Measurements from ENCODE around the gene COG5. TPM values are rescaled to one million over a fixed set of nuclear protein-coding genes. Genes with fewer than 3 reads are reported as not detected.

COG5 gene
- total RNA-seq, 1 donor, result 53.8 TPM

GRCh38 chr7:107179326-107180164 is 384.2 kb downstream of the COG5 start:
- peak; percentile 13 for DNase-seq (ENCODE audit: low read depth)
- no peak overlapping the region for H3K4me3 ChIP-seq (ENCODE audit: low read depth, low read length)
- TF ChIP-seq, protein P1, sequence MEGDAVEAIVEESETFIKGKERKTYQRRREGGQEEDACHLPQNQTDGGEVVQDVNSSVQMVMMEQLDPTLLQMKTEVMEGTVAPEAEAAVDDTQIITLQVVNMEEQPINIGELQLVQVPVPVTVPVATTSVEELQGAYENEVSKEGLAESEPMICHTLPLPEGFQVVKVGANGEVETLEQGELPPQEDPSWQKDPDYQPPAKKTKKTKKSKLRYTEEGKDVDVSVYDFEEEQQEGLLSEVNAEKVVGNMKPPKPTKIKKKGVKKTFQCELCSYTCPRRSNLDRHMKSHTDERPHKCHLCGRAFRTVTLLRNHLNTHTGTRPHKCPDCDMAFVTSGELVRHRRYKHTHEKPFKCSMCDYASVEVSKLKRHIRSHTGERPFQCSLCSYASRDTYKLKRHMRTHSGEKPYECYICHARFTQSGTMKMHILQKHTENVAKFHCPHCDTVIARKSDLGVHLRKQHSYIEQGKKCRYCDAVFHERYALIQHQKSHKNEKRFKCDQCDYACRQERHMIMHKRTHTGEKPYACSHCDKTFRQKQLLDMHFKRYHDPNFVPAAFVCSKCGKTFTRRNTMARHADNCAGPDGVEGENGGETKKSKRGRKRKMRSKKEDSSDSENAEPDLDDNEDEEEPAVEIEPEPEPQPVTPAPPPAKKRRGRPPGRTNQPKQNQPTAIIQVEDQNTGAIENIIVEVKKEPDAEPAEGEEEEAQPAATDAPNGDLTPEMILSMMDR (IDR thresholded peaks at IDR 0.05; ENCODE audit: insufficient read depth, low read length), result no peak

DNA sequence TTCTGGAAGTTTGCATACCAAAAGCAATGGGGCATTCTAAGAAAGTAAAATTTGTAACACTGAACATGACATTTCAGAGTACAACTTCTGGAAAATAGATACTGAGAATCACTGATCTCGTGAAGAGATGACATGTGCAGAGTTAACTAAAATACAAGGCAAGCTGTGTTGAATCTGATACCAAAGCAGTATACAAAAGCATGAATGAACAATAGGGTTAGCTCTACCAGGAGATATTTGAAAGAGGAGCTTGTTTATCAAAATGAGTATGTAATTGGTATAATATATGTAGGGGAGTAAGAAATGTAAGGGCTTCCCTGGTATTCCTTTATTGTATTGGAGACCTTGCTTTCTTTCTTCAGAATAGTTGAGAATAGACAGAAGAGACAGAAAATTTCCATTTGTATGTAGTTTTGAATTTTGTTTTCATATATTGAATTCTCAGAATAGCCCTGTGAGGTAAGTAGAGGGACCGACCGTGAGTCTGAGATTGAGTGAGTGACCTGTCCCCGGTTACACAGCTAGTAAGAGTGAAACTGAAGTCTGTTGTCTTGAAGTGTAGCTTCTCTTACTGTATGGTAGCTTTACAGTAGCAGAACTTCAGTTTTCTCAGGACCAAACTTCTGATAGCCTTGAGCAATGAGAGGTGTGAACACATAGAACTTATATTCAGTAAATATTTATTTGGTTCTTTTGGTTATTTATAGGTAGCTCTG is 389.9 kb downstream of the COG5 start:
- H3K4me3 ChIP-seq (ENCODE audit: low read depth, low read length), result no peak overlapping the region
- TF ChIP-seq, protein P1 (IDR thresholded peaks at IDR 0.05; ENCODE audit: insufficient read depth, low read length), result no peak
- no peak for DNase-seq (ENCODE audit: low read depth)

DNA sequence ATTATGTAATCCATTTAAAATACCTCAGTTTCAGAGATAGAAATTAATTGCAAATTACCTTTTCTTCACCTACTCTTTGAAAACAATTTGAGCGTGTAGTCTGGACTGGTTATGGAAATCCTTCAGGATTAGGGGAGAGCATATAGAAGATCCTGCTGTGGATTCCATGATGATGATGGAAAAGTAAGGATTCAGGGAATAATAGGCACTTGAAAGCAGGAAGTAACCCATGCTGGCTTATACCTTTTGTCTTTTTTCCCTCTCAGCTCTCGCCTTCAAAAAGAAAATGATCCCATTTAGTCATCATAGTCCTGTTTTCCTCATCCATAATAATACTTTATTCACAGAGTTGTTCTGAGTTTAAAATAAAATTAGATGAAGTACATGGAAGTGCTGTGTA is 390.5 kb downstream of the COG5 start:
- TF ChIP-seq, protein P1 (IDR thresholded peaks at IDR 0.05; ENCODE audit: insufficient read depth, low read length), result no peak
- H3K4me3 ChIP-seq (ENCODE audit: low read depth, low read length), result no peak overlapping the region
- no peak for DNase-seq (ENCODE audit: low read depth)

DNA sequence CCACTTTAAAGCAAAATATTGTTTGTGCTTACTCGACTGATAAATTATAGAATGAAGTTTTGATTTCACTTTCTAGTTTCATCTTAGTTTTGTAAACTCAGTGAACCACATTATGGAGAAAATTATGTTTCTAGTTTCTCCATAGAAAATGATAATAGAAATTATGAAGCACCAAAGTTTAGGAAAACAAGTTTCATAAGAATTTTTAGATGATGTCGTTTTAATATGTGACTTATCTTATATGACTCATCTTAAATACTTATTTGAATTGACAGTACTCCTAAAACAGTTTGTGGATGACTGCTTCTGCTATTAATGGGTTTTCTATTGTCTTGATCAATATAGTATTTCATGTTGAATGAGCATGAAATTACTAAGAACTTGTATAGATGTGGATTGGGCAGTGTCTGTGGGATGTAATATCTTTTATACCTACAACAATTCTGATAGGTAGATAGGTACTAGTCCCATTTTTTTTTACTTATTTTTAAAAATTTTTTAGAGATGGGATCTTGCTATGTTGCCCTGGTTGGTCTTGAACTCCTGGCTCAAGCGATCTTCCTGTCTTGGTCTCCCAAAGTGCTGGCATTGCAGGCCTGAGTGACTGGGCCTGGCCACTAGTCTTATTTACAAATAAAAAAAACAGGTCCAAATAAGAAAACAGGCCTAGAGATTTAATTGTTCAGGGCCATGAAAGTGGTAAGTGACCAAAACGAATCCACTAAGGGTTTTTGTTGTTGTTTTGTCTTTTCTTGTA is 391.3 kb downstream of the COG5 start:
- TF ChIP-seq, protein P1 (IDR thresholded peaks at IDR 0.05; ENCODE audit: insufficient read depth, low read length), result no peak
- DNase-seq (ENCODE audit: low read depth), result no peak
- no peak overlapping the region for H3K4me3 ChIP-seq (ENCODE audit: low read depth, low read length)

GRCh38 chr7:107171496-107171895 is 392.2 kb downstream of the COG5 start:
- no peak overlapping the region for H3K4me3 ChIP-seq (ENCODE audit: low read depth, low read length)
- DNase-seq (ENCODE audit: low read depth), result no peak

More at GRCh38 chr7:107171496-107171895, 392.2 kb downstream of the COG5 start:
- TF ChIP-seq, protein P1 (IDR thresholded peaks at IDR 0.05; ENCODE audit: insufficient read depth, low read length), result no peak
